HG03565 (cell line): Measurements from ENCODE around the gene FNDC11.
"Not testable (repeated sequence)": the region's sequence is repeated elsewhere in the genome, so short reads cannot be mapped to it uniquely, and the experiment has no call there.

Experiments used
- ATAC-seq: cut with Tn5 transposase; IDR thresholded peaks from one replicate; pipeline ENCODE4 v1.9.1; 2021; ENCODE audit warnings: mild to moderate bottlenecking, moderate library complexity; ENCODE audit not compliant: unreplicated experiment

FNDC11 gene, protein sequence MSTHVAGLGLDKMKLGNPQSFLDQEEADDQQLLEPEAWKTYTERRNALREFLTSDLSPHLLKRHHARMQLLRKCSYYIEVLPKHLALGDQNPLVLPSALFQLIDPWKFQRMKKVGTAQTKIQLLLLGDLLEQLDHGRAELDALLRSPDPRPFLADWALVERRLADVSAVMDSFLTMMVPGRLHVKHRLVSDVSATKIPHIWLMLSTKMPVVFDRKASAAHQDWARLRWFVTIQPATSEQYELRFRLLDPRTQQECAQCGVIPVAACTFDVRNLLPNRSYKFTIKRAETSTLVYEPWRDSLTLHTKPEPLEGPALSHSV

DNA sequence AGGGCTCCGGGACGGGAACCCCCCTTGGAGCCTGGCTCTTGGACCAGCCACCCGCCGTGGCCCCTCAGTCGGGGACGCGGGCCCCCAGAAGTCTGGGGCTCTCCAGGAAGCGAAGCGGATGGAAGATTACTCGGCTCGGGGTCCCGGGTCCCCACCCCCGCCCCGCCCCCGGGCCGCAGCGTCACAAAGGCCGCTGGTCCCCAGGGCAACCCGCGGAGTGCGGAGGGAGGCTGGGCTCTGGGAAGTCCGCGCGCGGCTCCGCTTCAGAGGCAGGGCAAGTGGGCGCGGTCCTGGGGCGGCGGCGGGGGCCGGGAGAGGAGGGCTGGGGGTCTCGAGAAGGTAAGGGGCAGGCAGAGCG lies at the start of gene FNDC11:
Gene FNDC11, plus strand, starts transcription at position 227 of the 358 bp plus-strand sequence. CDS start 1,505 bp downstream, outside the sequence.
- no peak for ATAC-seq

GRCh38 chr20:63504642-63505041 lies 49.3 kb upstream of the FNDC11 start:
- no peak for ATAC-seq

DNA sequence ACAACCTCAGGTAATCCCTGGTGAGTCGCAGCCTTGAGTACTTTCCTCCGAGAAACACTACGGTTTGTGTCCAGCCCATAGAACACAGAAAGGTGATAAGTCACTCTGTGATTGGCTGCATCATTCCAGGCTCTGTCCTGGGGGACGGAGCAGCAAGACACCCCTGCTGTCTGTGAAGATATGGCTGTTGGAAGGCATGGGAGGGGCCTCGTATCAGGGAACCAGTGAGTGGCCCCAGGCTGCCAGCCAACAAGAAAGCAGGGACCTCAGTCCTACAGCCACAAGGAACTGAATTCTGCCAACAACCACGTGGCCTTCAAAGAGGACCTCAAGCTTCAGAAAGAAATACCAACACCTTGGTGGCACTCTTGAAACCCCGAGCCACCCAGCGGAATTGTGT lies 48.7 kb upstream of the FNDC11 start:
- no peak for ATAC-seq

DNA sequence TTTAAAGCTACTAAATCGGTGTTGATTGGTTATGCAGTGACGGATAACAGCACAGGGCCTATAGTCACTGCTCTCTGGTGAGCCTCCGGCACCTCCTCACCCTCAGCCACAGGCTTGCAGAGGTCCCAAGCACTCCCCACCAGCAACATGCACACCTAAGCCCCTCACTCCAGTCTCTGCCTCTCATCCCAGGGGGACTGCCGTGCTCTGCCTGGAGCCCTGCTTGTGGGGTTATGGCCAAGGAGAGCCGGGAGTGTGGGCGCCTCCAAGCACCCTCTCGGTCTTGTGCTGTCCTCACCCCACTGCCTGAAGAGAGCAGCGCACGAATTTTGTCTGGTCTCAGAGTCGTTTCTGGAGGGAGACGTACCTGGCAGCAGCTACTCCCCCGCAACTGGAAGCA lies 48.2 kb upstream of the FNDC11 start:
- ATAC-seq = no peak

GRCh38 chr20:63507083-63507743 lies 46.7 kb upstream of the FNDC11 start:
- no peak for ATAC-seq

GRCh38 chr20:63508072-63508768 lies 45.7 kb upstream of the FNDC11 start:
- no peak for ATAC-seq

DNA sequence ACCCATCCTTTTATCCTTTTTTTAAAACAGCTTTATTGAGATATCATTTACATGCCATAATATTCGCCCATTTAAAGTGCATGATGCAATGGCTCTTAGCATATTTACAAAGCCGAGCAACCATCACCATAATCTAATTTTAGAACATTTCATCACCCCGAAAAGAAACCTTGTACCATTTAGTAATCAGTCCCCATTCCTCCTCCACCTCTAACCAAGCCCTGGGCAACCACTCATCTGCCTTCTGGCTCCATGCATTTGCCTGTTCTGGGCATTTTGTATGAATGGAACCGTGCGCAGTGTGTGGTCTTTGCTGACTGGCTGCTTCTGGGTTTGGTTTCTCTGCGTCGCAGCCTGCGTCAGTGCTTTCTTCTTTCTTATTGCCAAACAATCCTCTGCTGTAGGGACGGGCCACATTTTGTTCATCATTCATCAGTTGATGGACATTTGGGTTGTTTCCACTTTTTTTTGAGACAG lies 44.8 kb upstream of the FNDC11 start:
- no peak for ATAC-seq

- ATAC-seq = no peak
These were observed 40.8 kb upstream of the FNDC11 start for GRCh38 chr20:63513207-63513606.

DNA sequence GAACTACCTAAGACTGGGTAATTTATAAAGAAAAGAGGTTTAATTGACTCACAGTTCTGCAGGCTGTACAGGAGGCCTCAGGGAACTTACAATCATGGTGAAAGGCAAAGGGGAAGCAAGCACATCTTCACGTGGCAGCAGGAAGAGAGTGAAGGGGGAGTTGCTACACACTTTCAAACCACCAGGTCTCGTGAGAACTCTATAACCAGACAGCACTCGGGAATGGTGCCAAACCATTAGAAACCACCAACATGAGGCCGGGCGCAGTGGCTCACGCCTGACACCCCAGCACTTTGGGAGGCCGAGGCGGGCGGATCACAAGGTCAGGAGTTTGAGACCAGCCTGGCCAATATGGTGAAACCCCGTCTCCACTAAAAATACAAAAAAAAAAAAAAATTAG lies 39.4 kb upstream of the FNDC11 start:
- not testable (repeated sequence) for ATAC-seq

GRCh38 chr20:63517376-63518309 lies 36.3 kb upstream of the FNDC11 start:
- no peak for ATAC-seq

GRCh38 chr20:63518351-63518861 lies 35.6 kb upstream of the FNDC11 start:
- ATAC-seq = no peak

DNA sequence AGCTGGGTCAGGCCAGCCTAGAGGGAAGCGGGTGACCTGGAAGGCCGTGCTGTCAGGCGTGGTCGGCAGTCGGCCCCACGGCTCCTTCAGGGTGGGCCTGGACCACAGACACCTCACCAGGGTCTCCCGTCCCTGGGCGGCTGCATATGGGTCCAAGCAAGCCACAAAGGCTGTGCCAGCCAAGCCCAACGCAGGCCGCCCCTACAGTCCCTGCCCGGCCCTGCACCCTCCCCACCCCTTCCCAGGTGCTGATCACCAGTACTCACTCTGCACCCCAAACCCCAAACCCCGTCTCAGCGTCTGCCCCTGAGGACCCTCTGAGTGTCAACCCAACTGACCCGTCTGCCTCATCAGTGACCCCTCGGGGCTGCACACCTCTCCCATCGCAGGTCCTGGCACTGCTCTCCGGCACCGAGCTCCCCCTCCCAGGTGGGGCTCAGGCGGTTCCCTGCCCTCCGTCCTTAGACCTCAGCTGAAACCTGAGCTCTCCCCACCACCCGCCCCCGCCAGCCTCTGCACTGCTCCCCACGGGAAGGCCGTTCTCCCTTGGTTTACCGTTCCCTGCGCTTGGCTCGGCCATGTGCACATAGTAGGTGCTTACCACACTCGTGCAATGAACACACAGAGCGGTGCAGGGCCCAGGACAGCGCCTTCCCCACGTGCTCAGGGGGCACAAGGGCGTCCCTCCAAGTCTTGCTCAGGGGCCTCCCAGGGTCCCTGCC lies 34.9 kb upstream of the FNDC11 start:
- no peak for ATAC-seq

- ATAC-seq = peak; percentile 10
These were observed 34.1 kb upstream of the FNDC11 start for GRCh38 chr20:63519668-63520503.

DNA sequence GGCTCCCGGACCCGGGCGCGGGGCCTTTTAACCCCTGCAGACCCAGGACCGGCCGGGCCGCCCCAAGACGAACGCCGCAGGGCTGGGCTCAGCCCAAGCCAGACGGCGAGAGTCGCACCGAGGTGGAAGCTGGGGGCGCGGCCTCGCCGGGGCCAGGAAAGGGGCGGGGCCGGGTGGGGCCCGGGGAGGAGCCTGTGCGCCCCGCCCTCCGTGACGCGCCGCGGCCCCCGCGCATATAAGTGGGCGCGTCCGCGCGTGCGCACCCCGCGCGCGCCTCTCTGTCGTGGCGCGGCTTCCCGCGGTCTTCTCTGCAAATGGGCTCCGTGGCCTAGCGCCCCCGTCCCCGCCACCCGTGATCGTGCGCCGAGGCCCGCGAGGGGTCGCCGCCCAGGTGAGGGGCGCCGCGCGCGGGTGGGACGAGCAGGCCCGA lies 33.4 kb upstream of the FNDC11 start, which contains the start of gene PPDPF:
Gene PPDPF, plus strand, starts transcription at position 262 of the 430 bp plus-strand sequence. CDS start 544 bp downstream, outside the sequence.
- peak; percentile 54 for ATAC-seq

- peak; percentile 29 for ATAC-seq
These were observed 32.9 kb upstream of the FNDC11 start for GRCh38 chr20:63520934-63521601.

DNA sequence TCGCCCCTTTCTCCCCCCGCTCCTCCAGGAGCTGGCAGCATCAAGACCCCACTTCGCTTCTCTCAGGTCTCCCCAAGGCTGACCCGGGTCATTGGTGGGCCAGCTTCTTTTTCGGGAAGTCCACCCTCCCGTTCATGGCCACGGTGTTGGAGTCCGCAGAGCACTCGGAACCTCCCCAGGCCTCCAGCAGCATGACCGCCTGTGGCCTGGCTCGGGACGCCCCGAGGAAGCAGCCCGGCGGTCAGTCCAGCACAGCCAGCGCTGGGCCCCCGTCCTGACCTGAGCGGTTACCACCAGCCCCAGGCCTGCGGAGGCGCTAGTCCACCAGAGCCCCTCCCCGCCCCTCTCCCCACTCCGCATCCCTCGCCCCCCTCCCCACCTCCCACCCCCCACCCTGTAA lies 32.4 kb upstream of the FNDC11 start:
- no peak for ATAC-seq

DNA sequence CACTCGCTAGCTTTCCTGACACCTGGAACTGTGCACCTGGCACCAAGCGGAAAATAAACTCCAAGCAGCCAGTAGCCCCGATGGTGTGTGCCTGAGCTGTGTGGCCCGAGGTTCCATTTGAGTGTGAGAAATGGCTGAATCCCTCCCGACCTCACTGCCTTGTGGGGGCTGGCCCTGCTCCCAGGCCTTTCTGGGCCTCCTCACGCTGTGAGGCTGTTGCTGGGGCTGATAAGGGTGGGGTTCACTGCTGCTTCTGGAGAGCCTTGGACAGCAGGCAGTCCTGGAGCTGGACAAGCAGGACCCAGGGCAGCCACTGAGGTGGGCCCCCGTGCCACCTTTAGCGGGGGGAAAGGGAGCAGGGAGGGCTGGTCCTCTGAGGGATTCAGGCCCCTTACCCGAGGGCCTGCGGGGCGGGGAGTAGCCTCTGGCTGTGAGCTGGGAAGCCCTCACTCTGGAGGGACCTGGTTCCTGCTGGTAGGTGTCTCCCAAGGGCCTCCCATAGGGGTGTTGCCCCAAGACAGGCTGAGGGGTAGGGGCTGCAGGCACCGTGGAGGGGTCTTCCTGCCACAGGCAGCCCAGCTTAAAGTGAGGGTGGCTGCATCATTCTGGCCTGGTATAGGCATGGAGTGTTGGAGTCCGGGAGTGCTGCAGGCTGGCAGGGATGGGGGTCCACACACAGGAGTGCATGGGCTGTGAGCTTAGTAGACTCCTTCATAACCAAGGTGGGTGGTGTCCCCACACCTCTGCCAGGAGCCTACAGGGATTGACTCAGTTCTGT lies 31.7 kb upstream of the FNDC11 start:
- ATAC-seq = no peak
